GM23338 (cell line): ENCODE measurements around the gene LRRN4CL. TPM values are rescaled to one million over a fixed set of nuclear protein-coding genes. Genes with fewer than 3 reads are reported as not detected.

ENCODE experiments used
- ATAC-seq: fragments of 200-7000 bp; cut with Tn5 transposase; 3 replicates; pipeline ENCODE4 v1.9.1; 2020
- DNase-seq: peaks from one replicate; pipeline ENCODE4 v3.0.0-alpha.2; 2015; ENCODE audit warnings: low spot score
- H2AFZ ChIP-seq: fragments of 200-600 bp; sonication (generic); 2 replicates; pipeline ENCODE4 v1.8.0; 2016; ENCODE audit warnings: antibody characterized with exemption, mild to moderate bottlenecking, moderate library complexity
- H3F3A ChIP-seq: fragments of 200-600 bp; sonication (generic); replicated peaks from 2 replicates; pipeline ENCODE4 v1.8.0; 2017; ENCODE audit warnings: antibody characterized with exemption, mixed run types, low read depth
- H3K27ac ChIP-seq: fragments of 200-600 bp; sonication (generic); 2 replicates; pipeline ENCODE4 v1.6.1; 2016; ENCODE audit warnings: low read depth
- H3K27me3 ChIP-seq: fragments of 200-600 bp; sonication (generic); 2 replicates; pipeline ENCODE4 v1.8.0; 2016; ENCODE audit warnings: mild to moderate bottlenecking, mixed run types, moderate library complexity; ENCODE audit not compliant: insufficient read depth
- H3K36me3 ChIP-seq: fragments of 200-600 bp; sonication (generic); 2 replicates; pipeline ENCODE4 v1.8.0; 2016; ENCODE audit warnings: mild to moderate bottlenecking; ENCODE audit not compliant: insufficient read depth
- H3K4me1 ChIP-seq: fragments of 200-600 bp; sonication (generic); 2 replicates; pipeline ENCODE4 v1.8.0; 2016; ENCODE audit warnings: mild to moderate bottlenecking, moderate library complexity; ENCODE audit not compliant: insufficient read depth
- H3K4me2 ChIP-seq: fragments of 200-600 bp; sonication (generic); 2 replicates; pipeline ENCODE4 v1.7.1; 2017; ENCODE audit warnings: mixed run types
- H3K4me3 ChIP-seq: fragments of 200-600 bp; sonication (generic); 2 replicates; pipeline ENCODE4 v1.6.1; 2016; ENCODE audit warnings: mixed run types
- H3K79me2 ChIP-seq: fragments of 200-600 bp; sonication (generic); replicated peaks from 2 replicates; pipeline ENCODE4 v1.8.0; 2017; ENCODE audit warnings: mild to moderate bottlenecking; ENCODE audit not compliant: insufficient read depth
- H3K9me2 ChIP-seq: fragments of 200-600 bp; sonication (generic); 2 replicates; pipeline ENCODE4 v1.8.0; 2017; ENCODE audit not compliant: insufficient read depth
- H4K20me1 ChIP-seq: fragments of 200-600 bp; sonication (generic); replicated peaks from 2 replicates; pipeline ENCODE4 v1.8.0; 2017; ENCODE audit warnings: mild to moderate bottlenecking; ENCODE audit not compliant: insufficient read depth
- H3K27ac Mint-ChIP-seq: 2 replicates; pipeline ENCODE4 v1.8.0; 2020; ENCODE audit warnings: inconsistent platforms, mild to moderate bottlenecking, moderate library complexity, mixed read lengths
- H3K27me3 Mint-ChIP-seq: 3 replicates; pipeline ENCODE4 v1.8.0; 2022; ENCODE audit warnings: low read depth, mild to moderate bottlenecking, moderate library complexity, mixed read lengths, inconsistent platforms; ENCODE audit not compliant: insufficient read depth, poor library complexity
- H3K36me3 Mint-ChIP-seq: 3 replicates; pipeline ENCODE4 v1.8.0; 2021; ENCODE audit warnings: low read depth, mild to moderate bottlenecking, inconsistent platforms, moderate library complexity, mixed read lengths
- H3K4me1 Mint-ChIP-seq: 3 replicates; pipeline ENCODE4 v1.8.0; 2020; ENCODE audit warnings: mild to moderate bottlenecking, inconsistent platforms, mixed read lengths
- H3K4me3 Mint-ChIP-seq: 3 replicates; pipeline ENCODE4 v1.8.0; 2021; ENCODE audit warnings: moderate library complexity, mild to moderate bottlenecking, inconsistent platforms, mixed read lengths
- H3K9me3 Mint-ChIP-seq: 3 replicates; pipeline ENCODE4 v1.8.0; 2020; ENCODE audit warnings: moderate library complexity, mild to moderate bottlenecking, inconsistent platforms, mixed read lengths
- CREB1 ChIP-seq: fragments of 250-450 bp; sonication (Bioruptor Pico); IDR thresholded peaks from 2 replicates; pipeline ENCODE4 v1.5.0; 2020; ENCODE audit warnings: low read depth, mild to moderate bottlenecking, moderate library complexity
- CTCF ChIP-seq, 2 experiments: fragments of 200-600 bp in 1 of 2; sonication (generic) in 1 of 2; conservative IDR thresholded peaks; 2 replicates each; pipeline versions ENCODE4 v1.5.1 to v1.6.1; 2016 to 2017; ENCODE audit warnings: antibody characterized with exemption in 2 of 2, low read depth in 2 of 2, mild to moderate bottlenecking in 2 of 2, moderate library complexity in 1 of 2
- EZH2 ChIP-seq: fragments of 200-600 bp; sonication (generic); IDR thresholded peaks from one replicate; pipeline ENCODE4 v1.8.0; 2017; ENCODE audit warnings: antibody characterized with exemption, mild to moderate bottlenecking, low read depth; ENCODE audit not compliant: unreplicated experiment
- EZH2phosphoT487 ChIP-seq: fragments of 200-600 bp; sonication (generic); IDR thresholded peaks from one replicate; pipeline ENCODE4 v1.8.1; 2018; ENCODE audit warnings: antibody characterized with exemption; ENCODE audit not compliant: unreplicated experiment
- JUNB ChIP-seq: IDR thresholded peaks from one replicate; pipeline ENCODE4 v1.6.1; 2016; ENCODE audit warnings: antibody characterized with exemption; ENCODE audit not compliant: unreplicated experiment
- NANOG ChIP-seq: IDR thresholded peaks from 2 replicates; pipeline ENCODE4 v1.6.1; 2016; ENCODE audit warnings: antibody characterized with exemption, borderline replicate concordance
- POLR2AphosphoS5 ChIP-seq: IDR thresholded peaks from 2 replicates; pipeline ENCODE4 v1.6.1; 2016; ENCODE audit warnings: antibody characterized with exemption, low read depth
- STAT1 ChIP-seq: IDR thresholded peaks from one replicate; pipeline ENCODE4 v1.6.1; 2016; ENCODE audit warnings: antibody characterized with exemption; ENCODE audit not compliant: unreplicated experiment
- ZNF114 ChIP-seq: fragments of 250-450 bp; sonication (Bioruptor Pico); IDR thresholded peaks from 2 replicates; pipeline ENCODE4 v1.5.0; 2020; ENCODE audit warnings: mild to moderate bottlenecking, moderate library complexity
- ZNF331 ChIP-seq: fragments of 250-450 bp; sonication (Bioruptor Pico); IDR thresholded peaks from 2 replicates; pipeline ENCODE4 v1.5.0; 2020; ENCODE audit warnings: low read depth, mild to moderate bottlenecking, moderate library complexity
- ZNF462 ChIP-seq: fragments of 250-450 bp; sonication (Bioruptor Pico); IDR thresholded peaks from 2 replicates; pipeline ENCODE4 v1.5.0; 2020; ENCODE audit warnings: mild to moderate bottlenecking, moderate library complexity
- polyA plus RNA-seq: library from polyadenylated mRNA; unstranded; fragments of >200 nt; fragmentation: Nextera tagmentation; extraction: Ambion mirVana; gene quantifications from 2 replicates; pipeline ENCODE4 v1.2.1, GENCODE V29; 2016
- total RNA-seq: library from RNA; depleted of rRNA; stranded (reverse); fragments of >200 nt; shearing (Covaris generic); gene quantifications from 2 replicates; pipeline ENCODE4 v1.2.3, GENCODE V29; 2014
- TF ChIP-seq, protein P1 (sequence below): IDR thresholded peaks from 2 replicates; pipeline ENCODE4 v1.6.1; 2016; ENCODE audit warnings: antibody characterized with exemption
- TF ChIP-seq, protein P2 (sequence below): IDR thresholded peaks from one replicate; pipeline ENCODE4 v1.6.1; 2018; ENCODE audit warnings: antibody characterized with exemption; ENCODE audit not compliant: unreplicated experiment

The LRRN4CL gene
- total and polyA plus RNA-seq, 2 experiments from 2014 or later = 0.08 to 0.21 TPM

DNA sequence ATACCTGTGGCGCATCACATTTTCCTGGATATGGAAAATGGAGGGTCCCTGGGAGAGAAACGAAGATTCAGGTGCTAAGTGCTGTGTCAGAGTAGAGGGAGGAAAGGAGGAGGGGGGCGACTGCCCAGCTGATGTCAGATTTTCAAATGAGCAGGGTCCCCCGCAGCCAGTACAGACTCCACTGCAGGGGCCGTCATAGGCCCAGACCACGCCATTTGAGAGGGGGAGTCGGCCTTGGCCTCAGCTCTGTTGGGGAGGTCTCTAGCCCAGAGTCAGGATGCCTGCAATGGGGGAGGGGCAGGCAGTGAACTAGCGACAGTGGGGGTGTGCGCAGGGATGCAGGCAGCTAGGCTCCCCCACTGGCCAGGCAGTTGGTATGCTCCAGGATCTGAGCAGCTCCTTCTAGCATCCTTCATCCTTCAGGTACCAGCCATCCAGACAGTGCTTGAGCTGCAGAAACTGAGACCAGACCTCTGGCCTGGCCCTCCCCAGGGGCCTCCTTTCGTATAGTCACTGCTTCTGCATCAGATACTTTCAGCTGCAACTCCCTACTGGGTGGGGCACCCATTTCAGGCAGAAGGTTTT lies 18.0 kb upstream of the LRRN4CL start, which contains the start of the genes BSCL2 and GNG3:
TSS of gene BSCL2 (minus strand) at position 148 of the 585 bp plus-strand sequence. CDS start 229 bp downstream, outside the sequence.
TSS of gene GNG3 (plus strand) at position 400 of the 585 bp plus-strand sequence. CDS start 620 bp downstream, outside the sequence.
- H3K4me2 ChIP-seq = peak within 1 kb of the TSS; percentile 95
- Mint-ChIP-seq H3K4me3 (peak within 1 kb of the TSS; percentile 92), H3K9me3 (no peaks in the 10 kb centered on the region), H3K36me3 (peaks cover 37% of the 10 kb centered on the region), H3K27me3 (peaks cover 27% of the 10 kb centered on the region), H3K4me1 (peaks cover 36% of the 10 kb centered on the region), H3K27ac (peak within 1 kb of the TSS; percentile 95)
- peak within 1 kb of the TSS; percentile 60 for H3K27ac ChIP-seq
- peaks cover 9% of the 10 kb centered on the region for H3K79me2 ChIP-seq
- peaks cover 54% of the 10 kb centered on the region for H3F3A ChIP-seq
- H3K4me3 ChIP-seq = peak within 1 kb of the TSS; percentile 82
- DNase-seq (peak; percentile 99), ATAC-seq (peak; percentile 62)
- H3K27me3 ChIP-seq = no peaks in the 10 kb centered on the region
- no peaks in the 10 kb centered on the region for H3K9me2 ChIP-seq
- H2AFZ ChIP-seq = no peak within 1 kb of the TSS
- TF ChIP-seq JUNB (no peak), POLR2AphosphoS5 (peak; percentile 69), EZH2phosphoT487 (no peak), EZH2 (no peak), ZNF462 (CRISPR knock-in tag) (peak; percentile 81; the same call in 1 of the 2 replicates), NANOG (no peak), ZNF331 (CRISPR knock-in tag) (no peak), STAT1 (no peak), CREB1 (CRISPR knock-in tag) (peak; percentile 84), ZNF114 (CRISPR knock-in tag) (no peak), CTCF (conservative IDR thresholded peaks at IDR 0.05; ENCODE audit: low read depth in 2 of 2) (no peak)
- TF ChIP-seq, protein P1, sequence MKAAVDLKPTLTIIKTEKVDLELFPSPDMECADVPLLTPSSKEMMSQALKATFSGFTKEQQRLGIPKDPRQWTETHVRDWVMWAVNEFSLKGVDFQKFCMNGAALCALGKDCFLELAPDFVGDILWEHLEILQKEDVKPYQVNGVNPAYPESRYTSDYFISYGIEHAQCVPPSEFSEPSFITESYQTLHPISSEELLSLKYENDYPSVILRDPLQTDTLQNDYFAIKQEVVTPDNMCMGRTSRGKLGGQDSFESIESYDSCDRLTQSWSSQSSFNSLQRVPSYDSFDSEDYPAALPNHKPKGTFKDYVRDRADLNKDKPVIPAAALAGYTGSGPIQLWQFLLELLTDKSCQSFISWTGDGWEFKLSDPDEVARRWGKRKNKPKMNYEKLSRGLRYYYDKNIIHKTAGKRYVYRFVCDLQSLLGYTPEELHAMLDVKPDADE = peak; percentile 50; the same call in 1 of the 2 replicates
- TF ChIP-seq, protein P2, sequence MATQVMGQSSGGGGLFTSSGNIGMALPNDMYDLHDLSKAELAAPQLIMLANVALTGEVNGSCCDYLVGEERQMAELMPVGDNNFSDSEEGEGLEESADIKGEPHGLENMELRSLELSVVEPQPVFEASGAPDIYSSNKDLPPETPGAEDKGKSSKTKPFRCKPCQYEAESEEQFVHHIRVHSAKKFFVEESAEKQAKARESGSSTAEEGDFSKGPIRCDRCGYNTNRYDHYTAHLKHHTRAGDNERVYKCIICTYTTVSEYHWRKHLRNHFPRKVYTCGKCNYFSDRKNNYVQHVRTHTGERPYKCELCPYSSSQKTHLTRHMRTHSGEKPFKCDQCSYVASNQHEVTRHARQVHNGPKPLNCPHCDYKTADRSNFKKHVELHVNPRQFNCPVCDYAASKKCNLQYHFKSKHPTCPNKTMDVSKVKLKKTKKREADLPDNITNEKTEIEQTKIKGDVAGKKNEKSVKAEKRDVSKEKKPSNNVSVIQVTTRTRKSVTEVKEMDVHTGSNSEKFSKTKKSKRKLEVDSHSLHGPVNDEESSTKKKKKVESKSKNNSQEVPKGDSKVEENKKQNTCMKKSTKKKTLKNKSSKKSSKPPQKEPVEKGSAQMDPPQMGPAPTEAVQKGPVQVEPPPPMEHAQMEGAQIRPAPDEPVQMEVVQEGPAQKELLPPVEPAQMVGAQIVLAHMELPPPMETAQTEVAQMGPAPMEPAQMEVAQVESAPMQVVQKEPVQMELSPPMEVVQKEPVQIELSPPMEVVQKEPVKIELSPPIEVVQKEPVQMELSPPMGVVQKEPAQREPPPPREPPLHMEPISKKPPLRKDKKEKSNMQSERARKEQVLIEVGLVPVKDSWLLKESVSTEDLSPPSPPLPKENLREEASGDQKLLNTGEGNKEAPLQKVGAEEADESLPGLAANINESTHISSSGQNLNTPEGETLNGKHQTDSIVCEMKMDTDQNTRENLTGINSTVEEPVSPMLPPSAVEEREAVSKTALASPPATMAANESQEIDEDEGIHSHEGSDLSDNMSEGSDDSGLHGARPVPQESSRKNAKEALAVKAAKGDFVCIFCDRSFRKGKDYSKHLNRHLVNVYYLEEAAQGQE = no peak
- peaks cover 13% of the 10 kb centered on the region for H3K36me3 ChIP-seq
- H4K20me1 ChIP-seq = no peaks in the 10 kb centered on the region; the same call in 1 of the 2 replicates
- peaks cover 28% of the 10 kb centered on the region for H3K4me1 ChIP-seq
